ES-I3 (cell line): ENCODE measurements around the gene IGFN1.

ENCODE experiments used
- H3K36me3 ChIP-seq: 2 replicates; pipeline ENCODE4 v1.6.1; 2013; ENCODE audit warnings: mild to moderate bottlenecking, low read length, control low read depth, moderate library complexity; ENCODE audit not compliant: insufficient read depth
- H3K4me1 ChIP-seq: 2 replicates; pipeline ENCODE4 v1.6.1; 2013; ENCODE audit warnings: mild to moderate bottlenecking, control low read depth, low read length; ENCODE audit not compliant: insufficient read depth
- H3K9ac ChIP-seq: 2 replicates; pipeline ENCODE4 v1.6.1; 2013; ENCODE audit warnings: low read depth, mild to moderate bottlenecking, low read length, moderate library complexity
- H3K9me3 ChIP-seq: 2 replicates; pipeline ENCODE4 v1.6.1; 2013; ENCODE audit warnings: mild to moderate bottlenecking, low read length, moderate library complexity; ENCODE audit not compliant: control insufficient read depth, insufficient read depth

The IGFN1 gene

DNA sequence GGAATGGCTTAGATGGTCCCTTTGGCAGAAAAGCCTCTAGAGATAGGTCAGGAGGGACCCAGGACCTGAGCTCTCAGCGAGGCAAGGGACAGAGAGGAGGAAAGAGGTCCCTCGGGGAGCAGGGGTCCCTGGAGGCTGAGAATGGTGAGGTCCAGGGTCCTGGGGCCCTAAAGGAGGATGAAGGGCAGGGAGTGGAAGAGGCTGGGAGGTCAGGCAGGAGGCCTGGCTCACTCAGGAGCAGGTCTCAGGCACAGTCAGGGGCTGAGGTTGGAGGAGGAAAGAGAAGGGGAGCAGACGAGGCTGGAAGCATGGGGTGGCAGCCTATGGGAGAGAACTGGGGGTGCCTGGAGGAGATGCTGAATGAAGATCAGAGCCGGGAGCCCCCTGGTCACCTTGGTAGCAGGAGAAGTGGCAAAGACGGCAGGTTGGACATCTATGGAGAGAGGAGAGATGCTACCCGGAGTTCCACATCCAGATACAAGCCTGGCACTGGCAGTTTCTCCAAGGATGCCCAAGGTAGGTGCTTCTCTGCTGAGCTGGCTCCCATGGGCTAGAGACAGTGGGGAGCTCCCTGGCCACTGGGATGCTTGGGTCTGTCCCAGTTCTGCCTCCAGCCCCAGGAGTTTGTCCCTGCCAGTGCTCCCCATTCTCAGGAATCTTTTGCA is 22.6 kb downstream of the IGFN1 start:
- H3K9me3 ChIP-seq = no peaks in the 10 kb centered on the region
- no peaks in the 10 kb centered on the region for H3K36me3 ChIP-seq
- H3K4me1 ChIP-seq = peaks cover 4% of the 10 kb centered on the region; the same call in 1 of the 2 replicates
- no peak overlapping the region for H3K9ac ChIP-seq

DNA sequence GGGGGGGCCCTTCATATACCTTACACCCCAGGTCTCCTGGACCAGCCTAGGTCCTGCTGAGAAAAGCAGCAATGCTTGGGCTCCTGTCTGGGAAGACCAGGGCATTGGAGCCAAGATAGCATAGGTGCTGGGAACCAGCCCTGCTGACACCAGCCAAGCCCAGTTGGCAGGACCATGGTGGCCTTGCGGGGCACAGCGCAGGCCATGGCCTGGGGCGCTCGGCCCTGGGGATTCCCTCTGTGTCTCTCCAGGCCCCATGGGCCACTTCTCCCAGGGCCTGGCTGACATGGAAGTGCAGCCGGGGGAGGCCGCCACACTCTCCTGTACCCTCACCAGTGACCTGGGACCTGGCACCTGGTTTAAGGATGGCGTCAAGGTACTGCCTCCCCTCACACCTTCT is 23.3 kb downstream of the IGFN1 start:
- H3K4me1 ChIP-seq = peaks cover 4% of the 10 kb centered on the region; the same call in 1 of the 2 replicates
- H3K36me3 ChIP-seq = no peaks in the 10 kb centered on the region
- H3K9ac ChIP-seq = no peak overlapping the region
- no peaks in the 10 kb centered on the region for H3K9me3 ChIP-seq

DNA sequence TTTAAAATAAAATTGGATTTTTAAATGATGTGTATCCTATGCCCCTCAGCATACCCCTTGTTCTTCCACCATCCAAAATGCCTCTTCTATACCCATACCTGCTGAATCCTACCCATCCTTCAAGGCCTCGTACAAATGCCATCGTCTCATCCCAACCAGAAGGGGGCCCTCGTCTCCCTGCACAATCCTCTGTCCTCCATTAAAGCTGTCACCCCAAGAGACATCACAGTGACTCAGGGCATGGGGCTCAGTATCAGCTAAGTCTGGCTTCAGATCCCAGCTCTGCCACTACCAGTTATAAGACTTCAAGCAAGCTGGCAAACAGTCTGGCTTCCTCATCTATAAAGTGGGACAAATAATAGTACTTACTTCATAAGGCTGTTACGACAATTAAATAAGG is 23.8 kb downstream of the IGFN1 start:
- Histone ChIP-seq H3K4me1 (peaks cover 4% of the 10 kb centered on the region; the same call in 1 of the 2 replicates), H3K9me3 (no peaks in the 10 kb centered on the region), H3K36me3 (no peaks in the 10 kb centered on the region), H3K9ac (no peak overlapping the region)

DNA sequence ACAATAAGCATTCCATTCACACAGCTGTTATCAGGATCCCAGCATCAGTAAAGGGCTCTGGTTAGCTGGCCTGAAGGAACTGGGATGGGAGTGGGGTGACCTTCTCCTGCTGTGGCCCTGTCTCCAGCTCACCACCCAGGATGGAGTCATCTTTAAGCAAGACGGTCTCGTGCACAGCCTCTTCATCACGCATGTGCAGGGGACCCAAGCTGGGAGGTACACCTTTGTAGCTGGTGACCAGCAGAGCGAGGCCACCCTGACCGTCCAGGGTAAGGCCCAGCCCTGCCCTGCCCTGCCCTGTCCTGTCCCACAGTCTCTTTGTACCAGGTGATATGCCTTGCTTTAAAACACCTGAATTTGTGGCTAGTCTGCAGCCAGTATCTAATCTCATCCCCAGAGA is 24.3 kb downstream of the IGFN1 start:
- H3K9ac ChIP-seq = no peak overlapping the region

DNA sequence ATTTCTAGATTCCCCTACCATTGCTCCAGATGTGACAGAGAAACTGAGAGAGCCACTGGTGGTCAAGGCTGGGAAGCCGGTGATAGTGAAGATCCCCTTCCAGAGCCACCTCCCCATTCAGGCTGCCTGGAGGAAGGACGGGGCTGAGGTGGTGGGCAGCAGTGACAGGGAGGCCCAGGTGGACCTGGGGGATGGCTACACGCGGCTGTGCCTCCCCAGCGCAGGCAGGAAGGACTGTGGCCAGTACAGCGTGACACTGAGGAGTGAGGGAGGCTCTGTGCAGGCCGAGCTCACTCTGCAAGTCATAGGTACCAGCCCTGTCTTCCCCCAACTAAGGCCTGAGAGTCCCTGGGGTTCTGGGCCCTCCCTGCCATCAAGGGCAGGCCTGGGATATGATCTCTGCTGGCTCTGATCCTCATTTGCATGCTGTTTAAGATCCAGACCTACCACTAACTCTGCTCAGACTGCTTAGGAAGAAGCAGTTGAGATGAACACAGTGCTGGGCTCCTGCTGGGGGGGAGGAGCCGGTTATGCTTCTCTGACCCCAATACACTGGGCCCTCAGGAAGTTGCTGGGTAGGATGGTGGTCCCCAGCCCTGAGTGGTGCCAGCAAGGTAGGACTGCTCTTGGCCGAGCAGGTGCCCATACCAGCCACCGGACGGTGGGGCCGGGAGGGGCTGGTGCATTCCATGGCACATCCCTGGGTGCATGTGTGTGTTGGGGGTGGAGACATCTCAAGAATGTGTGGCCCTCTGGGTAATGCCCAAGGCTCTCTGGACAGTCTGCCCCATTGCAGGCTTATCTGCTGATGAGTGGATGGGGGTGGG is 25.1 kb downstream of the IGFN1 start:
- H3K9ac ChIP-seq = no peak overlapping the region
- no peaks in the 10 kb centered on the region for H3K9me3 ChIP-seq
- peaks cover 4% of the 10 kb centered on the region; the same call in 1 of the 2 replicates for H3K4me1 ChIP-seq
- no peaks in the 10 kb centered on the region for H3K36me3 ChIP-seq

More for the DNA sequence above, 24.3 kb downstream of the IGFN1 start:
- Histone ChIP-seq H3K36me3 (no peaks in the 10 kb centered on the region), H3K4me1 (peaks cover 4% of the 10 kb centered on the region; the same call in 1 of the 2 replicates), H3K9me3 (no peaks in the 10 kb centered on the region)

DNA sequence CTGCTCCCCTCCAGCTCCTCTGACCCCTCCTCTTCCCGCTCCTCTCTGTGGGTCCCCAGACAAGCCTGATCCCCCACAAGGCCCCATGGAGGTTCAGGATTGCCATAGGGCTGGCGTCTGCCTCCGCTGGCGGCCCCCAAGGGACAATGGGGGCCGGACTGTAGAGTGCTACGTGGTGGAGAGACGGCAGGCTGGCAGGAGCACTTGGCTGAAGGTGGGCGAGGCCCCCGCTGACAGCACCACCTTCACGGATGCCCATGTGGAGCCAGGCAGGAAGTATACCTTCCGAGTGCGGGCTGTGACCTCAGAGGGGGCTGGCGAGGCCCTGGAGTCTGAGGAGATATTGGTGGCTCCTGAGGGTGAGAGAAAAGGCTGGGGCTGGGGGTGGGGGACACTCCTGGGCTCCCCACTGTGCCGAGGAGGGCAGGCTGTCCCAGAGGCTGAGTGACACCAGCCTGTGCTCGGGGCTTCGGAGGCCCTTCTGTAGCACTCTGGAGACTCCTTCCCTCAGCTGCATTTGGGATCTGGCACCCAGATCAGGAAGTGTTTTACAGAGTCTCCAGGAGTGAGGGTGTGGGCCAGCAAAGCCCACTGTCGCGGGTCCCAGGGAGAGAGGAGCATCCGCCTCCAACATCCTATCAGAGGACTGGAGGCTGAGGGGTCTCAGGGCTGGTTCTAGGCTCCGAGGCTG is 25.9 kb downstream of the IGFN1 start:
- Histone ChIP-seq H3K9me3 (no peaks in the 10 kb centered on the region), H3K4me1 (peaks cover 4% of the 10 kb centered on the region; the same call in 1 of the 2 replicates), H3K36me3 (no peaks in the 10 kb centered on the region), H3K9ac (no peak overlapping the region)

DNA sequence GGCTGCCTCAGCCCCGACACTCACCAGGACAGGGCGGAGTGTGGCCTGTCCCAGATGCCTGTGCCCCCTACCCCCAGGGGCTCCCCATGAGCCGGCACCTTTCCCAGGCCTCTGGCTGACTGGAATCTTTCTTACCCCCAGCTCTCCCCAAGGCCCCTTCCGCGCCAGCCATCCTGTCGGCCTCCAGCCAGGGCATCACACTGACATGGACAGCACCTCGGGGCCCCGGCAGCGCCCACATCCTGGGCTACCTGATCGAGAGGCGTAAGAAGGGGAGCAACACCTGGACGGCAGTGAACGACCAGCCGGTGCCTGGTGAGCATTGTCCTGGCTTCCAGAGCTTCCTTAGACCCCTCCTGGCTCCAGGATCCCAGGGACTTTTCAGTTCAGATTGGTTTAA is 26.5 kb downstream of the IGFN1 start:
- Histone ChIP-seq H3K9ac (no peak overlapping the region), H3K4me1 (peaks cover 4% of the 10 kb centered on the region; the same call in 1 of the 2 replicates), H3K9me3 (no peaks in the 10 kb centered on the region), H3K36me3 (no peaks in the 10 kb centered on the region)

DNA sequence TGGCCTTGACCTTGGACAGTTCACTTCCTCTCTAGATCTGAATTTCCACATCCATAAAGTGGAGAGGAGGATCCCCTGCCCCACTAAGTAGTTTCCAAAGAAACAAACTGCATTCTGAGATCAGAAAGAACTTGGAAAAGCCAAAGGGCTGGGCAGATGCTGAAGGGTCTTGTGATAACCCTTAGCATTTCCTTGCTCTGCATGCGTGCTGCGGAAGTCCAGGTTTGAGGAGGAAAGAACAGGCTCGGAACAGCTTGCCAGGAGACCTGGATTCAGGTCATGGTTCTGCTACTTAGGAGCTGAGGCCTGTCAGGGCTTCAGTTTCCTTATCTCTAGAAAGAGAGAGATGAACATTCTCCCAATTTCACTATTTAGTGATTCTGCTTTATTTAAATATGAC is 27.2 kb downstream of the IGFN1 start:
- H3K4me1 ChIP-seq = peaks cover 4% of the 10 kb centered on the region; the same call in 1 of the 2 replicates
- no peak overlapping the region for H3K9ac ChIP-seq
- no peaks in the 10 kb centered on the region for H3K36me3 ChIP-seq
- H3K9me3 ChIP-seq = no peaks in the 10 kb centered on the region

DNA sequence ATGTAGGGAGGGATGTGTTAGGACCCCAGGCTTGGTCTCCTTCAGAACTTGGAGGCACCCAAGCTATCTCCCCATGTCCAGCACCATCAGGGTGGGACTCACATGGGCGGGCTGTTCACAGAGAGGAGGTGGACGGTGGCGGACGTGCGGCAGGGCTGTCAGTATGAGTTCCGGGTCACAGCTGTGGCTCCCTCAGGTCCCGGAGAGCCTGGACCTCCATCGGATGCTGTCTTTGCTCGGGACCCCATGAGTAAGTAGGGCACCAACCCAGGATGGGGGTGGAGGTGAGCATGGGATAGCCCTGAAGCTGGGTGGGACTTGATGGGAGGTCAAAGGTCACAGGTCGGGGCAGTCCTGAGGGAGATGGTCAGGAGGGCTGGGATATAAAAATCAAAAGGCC is 27.8 kb downstream of the IGFN1 start:
- H3K36me3 ChIP-seq = no peaks in the 10 kb centered on the region
- H3K9ac ChIP-seq = no peak overlapping the region
- H3K9me3 ChIP-seq = no peaks in the 10 kb centered on the region
- peaks cover 4% of the 10 kb centered on the region; the same call in 1 of the 2 replicates for H3K4me1 ChIP-seq

DNA sequence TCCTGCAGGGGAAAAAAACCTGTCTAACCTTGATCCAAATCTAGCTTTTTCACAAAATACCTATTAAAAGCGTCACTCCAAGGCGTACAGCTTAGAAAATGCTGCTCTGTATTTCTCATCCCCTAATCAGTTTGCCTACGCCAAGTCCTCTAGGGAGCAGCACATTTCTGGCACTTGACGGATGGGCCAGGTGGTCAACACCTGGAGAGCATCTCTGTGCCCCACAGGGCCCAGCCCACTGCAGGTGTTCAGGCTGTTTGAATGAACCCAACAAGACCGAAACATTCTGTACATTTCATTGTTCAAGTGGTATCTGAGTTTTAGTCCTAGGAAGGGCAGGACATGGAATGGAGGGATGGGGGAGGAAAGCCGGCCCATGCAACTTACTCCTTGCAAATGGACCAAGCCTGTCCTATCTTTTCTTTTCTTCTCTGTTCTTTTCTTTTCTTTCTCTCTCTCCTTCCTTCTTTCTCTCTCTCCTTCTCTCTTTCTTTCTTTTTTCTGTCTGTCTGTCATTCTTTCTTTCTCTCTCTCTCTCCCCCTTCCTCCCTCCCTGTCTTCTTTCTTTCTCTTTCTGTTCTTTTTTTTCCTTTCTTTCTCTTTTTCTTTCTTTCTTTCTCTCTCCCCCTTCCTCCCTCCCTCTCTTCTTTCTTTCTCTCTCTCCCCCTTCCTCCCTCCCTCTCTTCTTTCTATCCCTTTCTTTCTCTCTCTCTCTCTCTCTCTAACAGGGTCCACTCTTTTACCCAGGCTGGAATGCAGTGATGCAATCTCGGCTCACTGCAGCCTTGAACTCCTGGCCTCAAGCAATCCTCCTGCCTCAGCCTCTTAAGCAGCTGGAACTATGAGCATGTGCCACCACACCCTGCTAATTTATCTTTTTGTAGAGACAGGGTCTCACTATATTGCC is 29.1 kb downstream of the IGFN1 start:
- Histone ChIP-seq H3K9ac (no peak overlapping the region), H3K4me1 (peaks cover 4% of the 10 kb centered on the region; the same call in 1 of the 2 replicates), H3K9me3 (no peaks in the 10 kb centered on the region), H3K36me3 (no peaks in the 10 kb centered on the region)

DNA sequence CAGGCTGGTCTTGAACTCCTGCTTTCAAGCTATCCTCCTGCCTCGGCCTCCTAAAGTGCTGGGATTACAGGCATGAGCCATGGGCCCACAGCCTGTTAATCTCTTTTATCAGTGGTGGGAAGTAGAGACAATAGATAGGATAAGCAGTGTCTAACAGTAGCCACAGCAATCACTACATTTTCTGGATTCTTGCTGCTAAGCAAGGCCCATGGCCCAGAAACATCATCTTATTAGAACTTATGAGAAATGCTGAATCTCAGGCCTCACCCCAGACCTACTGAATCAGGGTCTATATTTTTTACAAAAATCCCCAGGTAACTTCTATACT is 29.7 kb downstream of the IGFN1 start:
- H3K9me3 ChIP-seq = no peaks in the 10 kb centered on the region
- H3K36me3 ChIP-seq = no peaks in the 10 kb centered on the region
- no peak overlapping the region for H3K9ac ChIP-seq
- peaks cover 4% of the 10 kb centered on the region; the same call in 1 of the 2 replicates for H3K4me1 ChIP-seq

DNA sequence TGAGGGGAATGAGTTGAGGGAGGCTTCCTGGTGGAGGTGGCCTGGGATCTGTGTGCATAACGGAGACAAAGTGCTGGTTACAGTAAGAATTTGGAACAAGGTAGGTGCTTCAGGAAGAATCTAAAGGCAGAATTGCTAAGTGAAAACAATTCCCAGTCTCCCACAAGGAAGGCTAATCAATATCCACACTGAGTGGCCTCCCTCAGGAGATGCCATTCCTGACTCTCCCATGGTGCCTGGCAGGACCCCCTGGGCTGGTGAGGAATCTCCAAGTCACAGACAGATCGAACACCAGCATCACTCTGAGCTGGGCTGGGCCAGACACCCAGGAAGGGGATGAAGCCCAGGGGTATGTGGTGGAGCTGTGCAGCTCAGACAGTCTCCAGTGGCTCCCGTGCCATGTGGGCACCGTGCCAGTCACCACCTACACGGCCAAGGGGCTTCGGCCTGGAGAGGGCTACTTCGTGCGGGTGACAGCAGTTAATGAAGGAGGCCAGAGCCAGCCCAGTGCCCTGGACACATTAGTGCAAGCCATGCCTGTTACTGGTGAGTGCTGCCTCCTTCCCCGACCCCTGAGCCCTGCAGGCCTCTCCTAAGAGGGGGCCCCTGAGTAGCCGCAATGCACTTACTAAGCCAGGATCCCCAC is 30.7 kb downstream of the IGFN1 start:
- Histone ChIP-seq H3K9me3 (no peaks in the 10 kb centered on the region), H3K36me3 (no peaks in the 10 kb centered on the region), H3K9ac (no peak overlapping the region), H3K4me1 (no peaks in the 10 kb centered on the region)

DNA sequence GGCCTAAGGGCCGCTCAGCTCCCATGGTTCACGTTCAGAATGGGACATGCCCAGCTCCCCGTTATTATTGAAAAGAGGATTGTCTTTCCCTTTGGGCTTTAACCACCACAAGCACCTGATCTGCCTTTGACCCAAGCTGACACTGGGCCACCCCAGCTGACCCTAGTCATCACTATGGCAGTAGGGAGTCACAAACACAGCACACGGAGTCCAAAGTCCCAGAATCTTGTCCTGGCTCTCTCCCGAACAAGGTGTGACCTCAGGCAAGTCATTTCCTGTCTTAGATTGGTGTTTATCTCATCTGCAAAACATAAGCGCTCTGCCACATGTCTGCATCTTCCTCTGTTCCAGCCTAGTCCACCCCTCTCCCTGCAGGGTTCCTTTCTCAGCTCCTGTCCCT is 31.5 kb downstream of the IGFN1 start:
- H3K36me3 ChIP-seq = no peaks in the 10 kb centered on the region
- H3K9ac ChIP-seq = no peak overlapping the region
- H3K9me3 ChIP-seq = no peaks in the 10 kb centered on the region
- H3K4me1 ChIP-seq = no peaks in the 10 kb centered on the region
